ENCODE data around the gene LHFPL3. TPM values are rescaled to one million over a fixed set of nuclear protein-coding genes. Genes with fewer than 3 reads are reported as not detected.

Gene LHFPL3
- polyA plus RNA-seq, 1 of the 3 experiments (the other 2 are of a cell fraction) = not detected

DNA sequence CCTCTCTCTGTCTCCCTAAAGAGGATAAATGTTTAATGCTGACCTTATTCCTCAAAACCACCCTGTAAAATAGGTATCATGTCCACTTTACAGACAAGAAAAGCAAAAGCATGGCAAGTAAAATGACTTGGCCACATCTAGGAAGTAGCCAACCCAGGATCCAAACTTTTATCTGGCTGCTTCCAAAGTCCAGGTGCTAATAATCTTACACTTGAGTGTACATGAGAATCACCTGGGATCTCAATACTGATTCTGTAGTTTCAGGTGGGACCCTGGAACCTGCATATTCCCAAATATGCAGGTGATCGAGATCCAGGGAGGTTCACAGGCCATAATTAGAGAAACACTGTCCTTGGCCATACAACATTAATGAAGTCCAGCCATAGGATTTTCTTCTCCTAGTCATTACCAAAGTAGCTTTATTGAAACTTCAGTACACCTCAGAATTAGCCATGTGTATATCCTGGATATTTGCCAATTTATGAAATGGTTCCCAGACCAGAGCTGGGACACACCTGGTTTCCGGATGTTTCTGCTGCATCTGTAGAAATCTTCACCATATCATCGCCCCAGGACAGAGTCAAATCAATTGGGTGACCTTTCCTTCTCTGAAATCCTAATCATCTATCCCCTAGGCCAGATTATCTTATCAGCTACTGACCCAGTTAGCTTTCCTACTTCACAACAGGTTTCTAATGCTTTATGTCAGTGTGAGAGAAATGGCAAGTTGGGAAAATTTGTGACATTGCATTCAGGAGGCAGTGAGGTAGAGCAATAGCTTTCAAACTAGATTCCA lies 566.5 kb downstream of the LHFPL3 start:
- no peak for TF ChIP-seq NFIC (IDR thresholded peaks at IDR 0.05; ENCODE audit: borderline replicate concordance)
- TF ChIP-seq EP300 (IDR thresholded peaks at IDR 0.05; ENCODE audit: borderline replicate concordance in 1 of 2, low read depth in 1 of 2, low read length in 1 of 2) = peak in 1 of 2 experiments; percentile 55; a peak in 1 of 4 replicates
- TF ChIP-seq, protein P1, sequence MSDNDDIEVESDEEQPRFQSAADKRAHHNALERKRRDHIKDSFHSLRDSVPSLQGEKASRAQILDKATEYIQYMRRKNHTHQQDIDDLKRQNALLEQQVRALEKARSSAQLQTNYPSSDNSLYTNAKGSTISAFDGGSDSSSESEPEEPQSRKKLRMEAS (IDR thresholded peaks at IDR 0.05; ENCODE audit: low read depth) = no peak
- TF ChIP-seq TEAD4 (IDR thresholded peaks at IDR 0.05; ENCODE audit: borderline replicate concordance, insufficient read depth) = no peak
- TF ChIP-seq, protein P2, sequence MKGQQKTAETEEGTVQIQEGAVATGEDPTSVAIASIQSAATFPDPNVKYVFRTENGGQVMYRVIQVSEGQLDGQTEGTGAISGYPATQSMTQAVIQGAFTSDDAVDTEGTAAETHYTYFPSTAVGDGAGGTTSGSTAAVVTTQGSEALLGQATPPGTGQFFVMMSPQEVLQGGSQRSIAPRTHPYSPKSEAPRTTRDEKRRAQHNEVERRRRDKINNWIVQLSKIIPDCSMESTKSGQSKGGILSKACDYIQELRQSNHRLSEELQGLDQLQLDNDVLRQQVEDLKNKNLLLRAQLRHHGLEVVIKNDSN (IDR thresholded peaks at IDR 0.05; ENCODE audit: borderline replicate concordance, low read depth) = no peak
- TF ChIP-seq RAD21 (IDR thresholded peaks at IDR 0.05; ENCODE audit: low read length) = no peak
- TF ChIP-seq ELF1 (IDR thresholded peaks at IDR 0.05) = no peak
- TF ChIP-seq RCOR1 (IDR thresholded peaks at IDR 0.05; ENCODE audit: low read length) = peak; percentile 62; the same call in 1 of the 2 replicates
- TF ChIP-seq NRF1 (IDR thresholded peaks at IDR 0.05; ENCODE audit: low read depth, low read length) = no peak
- no peaks in the 10 kb centered on the region for H3K9me2 ChIP-seq
- H3K4me1 ChIP-seq (ENCODE audit: control insufficient read depth in 1 of 2, insufficient read depth in 2 of 2, low read depth in 1 of 2, low read length in 1 of 2) = peaks cover 0 to 2% of the 10 kb centered on the region in 2 experiments; a peak in 2 of 4 replicates
- WGBS (ENCODE audit: low lambda C conversion rate) = 36% methylated on average over 3 of the region's 3 CpGs
- H3K9ac ChIP-seq = no peak overlapping the region
- no peaks in the 10 kb centered on the region for H3K79me2 ChIP-seq (ENCODE audit: insufficient read depth)
- H4K20me1 ChIP-seq (ENCODE audit: insufficient read depth) = no peaks in the 10 kb centered on the region
- no peaks in the 10 kb centered on the region for H3K36me3 ChIP-seq (replicated peaks in 1 of 2; ENCODE audit: control insufficient read depth in 1 of 2, insufficient read depth in 2 of 2, low read length in 1 of 2)
- ChIA-PET CTCF (interaction anchor here (0.9 to 12.3 kb wide), 6 partner anchors 11 to 664 kb away, joined by 3 to 148 read pairs (median 7); no protein-coding TSS in a partner anchor), POLR2A (interaction anchor here (0.9 kb wide), 1 partner anchor 8 kb away, joined by 4 read pairs; no protein-coding TSS in a partner anchor)
- DNase-seq = no peak
- H3K4me2 ChIP-seq = no peak overlapping the region
- peaks cover 41% of the 10 kb centered on the region for H3K27me3 ChIP-seq (ENCODE audit: insufficient read depth)
- H3K4me3 ChIP-seq (ENCODE audit: low read depth in 2 of 2, low read length in 1 of 2) = no peak overlapping the region
- H3K9me3 ChIP-seq = no peaks in the 10 kb centered on the region
- H3F3A ChIP-seq (replicated peaks; ENCODE audit: insufficient read depth) = no peaks in the 10 kb centered on the region
- H2AFZ ChIP-seq (ENCODE audit: low read depth) = no peak overlapping the region
- H3K27ac ChIP-seq (ENCODE audit: low read depth in 2 of 2, low read length in 1 of 2) = no peak overlapping the region

DNA sequence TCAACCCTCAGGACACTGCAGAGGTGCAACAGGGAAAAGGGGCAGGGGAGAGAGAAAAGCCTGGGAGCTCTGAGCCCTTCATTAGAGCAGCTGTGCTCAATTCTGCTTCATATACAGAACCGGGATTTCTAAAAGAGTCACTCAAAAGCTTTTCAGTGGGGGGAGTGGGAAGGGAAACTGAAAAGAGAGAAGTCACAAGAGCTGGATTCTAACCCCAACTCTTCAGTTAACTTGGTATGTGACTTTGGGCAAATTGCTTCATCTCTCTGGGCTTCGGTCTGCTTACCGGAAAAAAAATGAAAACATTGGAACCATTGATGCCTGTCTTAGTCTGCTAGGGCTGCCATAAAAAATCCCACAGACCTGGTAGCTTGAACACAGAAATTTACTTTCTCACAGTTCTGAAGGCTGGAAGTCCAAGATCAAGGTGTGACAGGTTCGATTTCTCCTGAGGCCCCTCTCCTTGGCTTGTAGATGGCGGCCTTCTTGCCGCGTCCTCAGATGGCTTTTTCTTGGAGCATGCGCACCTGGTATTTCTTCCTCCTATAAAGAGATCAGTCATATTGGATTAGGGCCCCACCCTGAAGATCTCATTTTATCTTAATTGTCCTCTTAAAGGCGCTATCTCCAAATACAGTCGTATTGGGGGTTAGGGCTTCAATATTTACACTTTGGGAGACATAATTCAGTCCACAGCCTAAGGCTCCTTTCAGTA lies 567.3 kb downstream of the LHFPL3 start:
- CTCF ChIA-PET = interaction anchor here (0.9 to 12.3 kb wide), 6 partner anchors 12 to 664 kb away, joined by 3 to 148 read pairs (median 7); no protein-coding TSS in a partner anchor
- Histone ChIP-seq H3K27ac (ENCODE audit: low read depth in 2 of 2, low read length in 1 of 2) (no peak overlapping the region), H2AFZ (ENCODE audit: low read depth) (no peak overlapping the region), H3F3A (replicated peaks; ENCODE audit: insufficient read depth) (no peaks in the 10 kb centered on the region), H3K36me3 (replicated peaks in 1 of 2; ENCODE audit: control insufficient read depth in 1 of 2, insufficient read depth in 2 of 2, low read length in 1 of 2) (no peaks in the 10 kb centered on the region), H4K20me1 (ENCODE audit: insufficient read depth) (no peaks in the 10 kb centered on the region), H3K9me3 (no peaks in the 10 kb centered on the region), H3K79me2 (ENCODE audit: insufficient read depth) (no peaks in the 10 kb centered on the region), H3K9me2 (no peaks in the 10 kb centered on the region), H3K9ac (no peak overlapping the region), H3K4me1 (ENCODE audit: control insufficient read depth in 1 of 2, insufficient read depth in 2 of 2, low read depth in 1 of 2, low read length in 1 of 2) (peaks cover 0 to 2% of the 10 kb centered on the region in 2 experiments; a peak in 2 of 4 replicates), H3K4me3 (ENCODE audit: low read depth in 2 of 2, low read length in 1 of 2) (no peak overlapping the region), H3K27me3 (ENCODE audit: insufficient read depth) (peaks cover 41% of the 10 kb centered on the region), H3K4me2 (no peak overlapping the region)
- 0 out of 4 replicates have a peak, but pooled peaks of 1 of the 2 experiments have one; percentile 1 for TF ChIP-seq EP300 (IDR thresholded peaks at IDR 0.05; ENCODE audit: borderline replicate concordance in 1 of 2, low read depth in 1 of 2, low read length in 1 of 2)
- TF ChIP-seq SMC3 (IDR thresholded peaks at IDR 0.05; ENCODE audit: low read depth, low read length) = no peak
- no peak for DNase-seq
- 78% methylated on average over 10 of the region's 10 CpGs for WGBS (ENCODE audit: low lambda C conversion rate)
- POLR2A ChIA-PET = no interaction called here

Data from SK-N-SH (cell line).